ENCODE data around the gene PIK3IP1. TPM values are rescaled to one million over a fixed set of nuclear protein-coding genes. Genes with fewer than 3 reads are reported as not detected.
"Not testable (repeated sequence)": the region's sequence is repeated elsewhere in the genome, so short reads cannot be mapped to it uniquely, and the experiment has no call there.

Gene PIK3IP1
- total and polyA plus RNA-seq, 3 donors from 2014 or later, result 42.4 to 89.2 (median 65.9) TPM

DNA sequence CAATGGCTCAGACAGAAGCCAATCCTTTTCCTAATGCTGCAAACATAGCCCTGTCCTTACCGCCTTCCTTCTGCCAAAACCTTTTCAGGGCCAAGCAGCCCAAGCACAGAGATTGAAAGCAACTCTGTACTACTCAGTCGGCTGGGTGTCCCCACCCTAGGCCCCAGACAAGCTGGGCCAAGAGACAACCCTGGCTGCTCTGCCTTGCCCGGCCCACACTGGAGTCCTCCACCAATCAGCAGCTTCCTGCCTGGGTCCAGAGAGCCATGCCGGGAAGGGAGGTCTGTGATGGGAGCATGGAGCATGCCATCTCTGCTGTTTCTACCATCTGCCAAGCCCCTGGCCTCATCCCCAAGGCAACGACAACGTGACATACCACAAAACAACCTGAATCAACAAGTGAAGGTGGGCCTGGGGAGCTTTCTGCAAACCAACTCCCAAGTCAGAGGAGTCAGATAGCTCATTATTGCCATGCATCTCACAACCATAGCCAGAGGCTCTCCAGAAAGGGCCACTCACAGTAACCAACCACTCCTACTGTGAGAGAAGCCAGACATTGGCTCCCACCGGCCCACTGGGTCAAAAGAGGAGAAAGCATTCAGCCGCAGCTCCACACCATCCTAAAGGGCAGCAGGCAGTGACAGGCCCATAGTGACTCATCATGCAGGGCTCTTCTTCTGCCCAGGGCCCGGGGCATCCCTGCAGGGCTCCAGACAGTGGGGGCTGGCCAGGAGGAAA, 35.7 kb upstream of the PIK3IP1 start:
- H3K36me3 ChIP-seq (ENCODE audit: low read depth, missing control alignments), result no peaks in the 10 kb centered on the region
- H3K27ac ChIP-seq, result no peak overlapping the region
- H3K27me3 ChIP-seq, result no peaks in the 10 kb centered on the region
- H3K4me1 ChIP-seq, result no peaks in the 10 kb centered on the region
- no peaks in the 10 kb centered on the region for H3K9me3 ChIP-seq
- 88 to 89% methylated on average over 6 to 9 of the region's 9 CpGs for WGBS, 2 donors
- DNase-seq, result no peak
- no peak overlapping the region for H3K4me3 ChIP-seq
- no peak for TF ChIP-seq POLR2A (IDR thresholded peaks at IDR 0.05)
- intact Hi-C loops (cut with DNase I; ENCODE audit: low total_unique reads), result no loop called here

DNA sequence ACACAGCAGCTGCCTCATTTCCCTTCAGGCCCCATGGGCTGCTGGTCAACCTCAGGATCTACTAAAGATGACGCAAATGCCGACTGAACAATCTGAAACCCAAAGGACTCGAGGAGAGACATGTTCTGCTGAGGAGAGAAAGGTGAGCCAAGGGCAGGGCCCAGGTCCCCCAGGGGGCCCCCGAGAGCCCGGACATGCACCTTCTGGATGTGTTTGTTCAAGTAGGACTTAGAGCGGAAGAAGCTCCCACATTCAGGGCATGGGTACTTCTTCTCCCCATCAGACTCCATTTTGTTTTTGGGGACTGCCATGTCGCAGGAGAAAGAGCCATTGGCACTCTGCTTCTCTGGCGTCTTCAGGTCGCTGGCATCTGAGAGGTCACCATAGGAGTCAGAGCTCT, 34.6 kb upstream of the PIK3IP1 start:
- TF ChIP-seq CTCF (IDR thresholded peaks at IDR 0.05), result no peak
- TF ChIP-seq POLR2A (IDR thresholded peaks at IDR 0.05), result no peak
- H3K4me1 ChIP-seq, result no peaks in the 10 kb centered on the region
- no peaks in the 10 kb centered on the region for H3K27me3 ChIP-seq
- WGBS, 2 donors, result 93 to 94% methylated on average over 9 of the region's 9 CpGs
- no peak overlapping the region for H3K4me3 ChIP-seq
- intact Hi-C loops (cut with DNase I; ENCODE audit: low total_unique reads), result no loop called here
- no peak for DNase-seq
- H3K9me3 ChIP-seq, result no peaks in the 10 kb centered on the region
- H3K27ac ChIP-seq, result no peak overlapping the region
- H3K36me3 ChIP-seq (ENCODE audit: low read depth, missing control alignments), result no peaks in the 10 kb centered on the region

- Histone ChIP-seq H3K4me1 (no peaks in the 10 kb centered on the region), H3K27me3 (no peaks in the 10 kb centered on the region), H3K27ac (no peak overlapping the region), H3K36me3 (ENCODE audit: low read depth, missing control alignments) (no peaks in the 10 kb centered on the region), H3K4me3 (no peak overlapping the region), H3K9me3 (no peaks in the 10 kb centered on the region)
- no peak for TF ChIP-seq POLR2A (IDR thresholded peaks at IDR 0.05)
- no peak for TF ChIP-seq CTCF (IDR thresholded peaks at IDR 0.05)
- intact Hi-C loops (cut with DNase I; ENCODE audit: low total_unique reads), result no loop called here
- no peak for DNase-seq
- WGBS, 2 donors, result 80 to 84% methylated on average over 8 of the region's 8 CpGs
Observed at GRCh38 chr22:31323578-31324550, 31.6 kb upstream of the PIK3IP1 start.

DNA sequence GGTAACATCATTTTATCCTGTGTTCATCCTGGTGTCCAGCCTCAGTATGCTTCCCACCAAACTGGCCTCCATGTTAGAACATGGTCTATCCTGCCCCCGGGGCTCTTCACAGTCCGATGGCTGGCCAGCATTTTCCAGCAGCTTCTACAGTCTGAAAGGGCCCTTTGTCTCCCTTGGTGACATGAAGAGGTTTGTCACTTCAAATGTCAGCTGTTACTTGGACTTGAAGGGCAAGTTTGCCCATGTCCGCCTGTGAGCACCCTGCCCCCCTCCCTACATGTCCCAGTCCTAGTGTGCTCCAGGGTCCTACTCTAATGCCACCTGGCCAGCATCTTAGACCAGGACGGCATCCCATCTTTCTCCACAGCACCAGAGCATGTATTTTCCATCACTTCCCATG, 29.1 kb upstream of the PIK3IP1 start:
- H3K27ac ChIP-seq, result no peak overlapping the region
- H3K4me3 ChIP-seq, result no peak overlapping the region
- no peak for DNase-seq
- no peaks in the 10 kb centered on the region for H3K9me3 ChIP-seq
- WGBS, 2 donors, result 80 to 92% methylated on average over 4 of the region's 4 CpGs
- TF ChIP-seq CTCF (IDR thresholded peaks at IDR 0.05), result no peak
- no peak for TF ChIP-seq POLR2A (IDR thresholded peaks at IDR 0.05)
- intact Hi-C loops (cut with DNase I; ENCODE audit: low total_unique reads), result no loop called here
- no peaks in the 10 kb centered on the region for H3K27me3 ChIP-seq
- H3K36me3 ChIP-seq (ENCODE audit: low read depth, missing control alignments), result no peaks in the 10 kb centered on the region
- H3K4me1 ChIP-seq, result no peaks in the 10 kb centered on the region

GRCh38 chr22:31314220-31314619, 21.9 kb upstream of the PIK3IP1 start:
- H3K27ac ChIP-seq; H3K36me3 ChIP-seq (ENCODE audit: low read depth, missing control alignments); H3K9me3 ChIP-seq; DNase-seq; H3K27me3 ChIP-seq; H3K4me3 ChIP-seq; intact Hi-C loops (cut with DNase I; ENCODE audit: low total_unique reads); H3K4me1 ChIP-seq: not testable (repeated sequence)
- WGBS, 2 donors, result 85 to 100% methylated on average over 1 of the region's 1 CpG
